ENCODE data around the gene TTC8.

TTC8 gene

GRCh38 chr14:88904206-88904647 is 79.8 kb downstream of the TTC8 start:
- Histone ChIP-seq H4K12ac (ENCODE audit: low read depth, low read length) (no peak overlapping the region), H3K79me1 (ENCODE audit: low read length) (no peaks in the 10 kb centered on the region), H3K4me2 (ENCODE audit: low read length) (no peak overlapping the region), H3K36me3 (ENCODE audit: control insufficient read depth in 1 of 2, insufficient read depth in 2 of 2, low read length in 2 of 2) (no peaks in the 10 kb centered on the region), H2AFZ (ENCODE audit: insufficient read depth, low read length, poor library complexity) (no peak overlapping the region), H3K23ac (ENCODE audit: low read length) (no peak overlapping the region), H3K27ac (ENCODE audit: low read depth, low read length) (no peak overlapping the region), H3K27me3 (ENCODE audit: insufficient read depth, low read length) (no peaks in the 10 kb centered on the region), H3K14ac (ENCODE audit: low read length) (no peak overlapping the region), H3K18ac (ENCODE audit: low read length) (no peak overlapping the region), H3K9me3 (ENCODE audit: insufficient read depth, low read depth, low read length) (no peaks in the 10 kb centered on the region), H3K79me2 (ENCODE audit: control insufficient read depth, insufficient read depth, low read length, poor library complexity) (no peaks in the 10 kb centered on the region), H3K4me3 (ENCODE audit: low read depth, low read length) (no peak overlapping the region), H2BK12ac (ENCODE audit: low read length) (no peak overlapping the region), H2BK120ac (ENCODE audit: insufficient read depth, low read length, poor library complexity) (no peak overlapping the region), H3K4me1 (ENCODE audit: control insufficient read depth in 1 of 2, insufficient read depth in 2 of 2, low read length in 2 of 2) (no peaks in the 10 kb centered on the region), H4K8ac (ENCODE audit: low read depth, low read length) (no peak overlapping the region), H2BK5ac (ENCODE audit: low read depth, low read length, poor library complexity) (no peak overlapping the region), H2AK5ac (ENCODE audit: low read length) (no peak overlapping the region), H4K91ac (ENCODE audit: low read depth, low read length) (no peak overlapping the region), H3K9ac (ENCODE audit: low read length) (no peak overlapping the region), H3K4ac (ENCODE audit: low read depth, low read length) (no peak overlapping the region)
- no CpG with 5 or more reads among the region's 3 CpGs for WGBS (ENCODE audit: extremely low coverage, insufficient coverage, insufficient read length)
- no peak for DNase-seq

GRCh38 chr14:88904864-88905263 is 80.4 kb downstream of the TTC8 start:
- H3K23ac ChIP-seq (ENCODE audit: low read length) = no peak overlapping the region
- no peaks in the 10 kb centered on the region for H3K79me1 ChIP-seq (ENCODE audit: low read length)
- no peak overlapping the region for H3K4ac ChIP-seq (ENCODE audit: low read depth, low read length)
- H2AFZ ChIP-seq (ENCODE audit: insufficient read depth, low read length, poor library complexity) = no peak overlapping the region
- no peak overlapping the region for H3K4me2 ChIP-seq (ENCODE audit: low read length)
- no peak overlapping the region for H4K91ac ChIP-seq (ENCODE audit: low read depth, low read length)
- no peaks in the 10 kb centered on the region for H3K4me1 ChIP-seq (ENCODE audit: control insufficient read depth in 1 of 2, insufficient read depth in 2 of 2, low read length in 2 of 2)
- WGBS (ENCODE audit: extremely low coverage, insufficient coverage, insufficient read length) = no CpG with 5 or more reads among the region's 5 CpGs
- no peak overlapping the region for H2BK5ac ChIP-seq (ENCODE audit: low read depth, low read length, poor library complexity)
- DNase-seq = peak; percentile 18
- no peak overlapping the region for H4K12ac ChIP-seq (ENCODE audit: low read depth, low read length)
- H3K9me3 ChIP-seq (ENCODE audit: insufficient read depth, low read depth, low read length) = no peaks in the 10 kb centered on the region
- H2BK12ac ChIP-seq (ENCODE audit: low read length) = no peak overlapping the region
- no peaks in the 10 kb centered on the region for H3K27me3 ChIP-seq (ENCODE audit: insufficient read depth, low read length)
- no peak overlapping the region for H4K8ac ChIP-seq (ENCODE audit: low read depth, low read length)
- H3K18ac ChIP-seq (ENCODE audit: low read length) = no peak overlapping the region
- no peak overlapping the region for H3K9ac ChIP-seq (ENCODE audit: low read length)
- H3K36me3 ChIP-seq (ENCODE audit: control insufficient read depth in 1 of 2, insufficient read depth in 2 of 2, low read length in 2 of 2) = no peaks in the 10 kb centered on the region
- H3K4me3 ChIP-seq (ENCODE audit: low read depth, low read length) = no peak overlapping the region
- H2BK120ac ChIP-seq (ENCODE audit: insufficient read depth, low read length, poor library complexity) = no peak overlapping the region
- no peak overlapping the region for H3K14ac ChIP-seq (ENCODE audit: low read length)
- no peaks in the 10 kb centered on the region for H3K79me2 ChIP-seq (ENCODE audit: control insufficient read depth, insufficient read depth, low read length, poor library complexity)
- H3K27ac ChIP-seq (ENCODE audit: low read depth, low read length) = no peak overlapping the region
- H2AK5ac ChIP-seq (ENCODE audit: low read length) = no peak overlapping the region

- Histone ChIP-seq H2AK5ac (ENCODE audit: low read length) (no peak overlapping the region), H3K27me3 (ENCODE audit: insufficient read depth, low read length) (no peaks in the 10 kb centered on the region), H3K4me1 (ENCODE audit: control insufficient read depth in 1 of 2, insufficient read depth in 2 of 2, low read length in 2 of 2) (no peaks in the 10 kb centered on the region), H3K9ac (ENCODE audit: low read length) (no peak overlapping the region), H3K36me3 (ENCODE audit: control insufficient read depth in 1 of 2, insufficient read depth in 2 of 2, low read length in 2 of 2) (no peaks in the 10 kb centered on the region), H3K79me2 (ENCODE audit: control insufficient read depth, insufficient read depth, low read length, poor library complexity) (no peaks in the 10 kb centered on the region), H3K4me2 (ENCODE audit: low read length) (no peak overlapping the region), H2BK5ac (ENCODE audit: low read depth, low read length, poor library complexity) (no peak overlapping the region), H4K8ac (ENCODE audit: low read depth, low read length) (no peak overlapping the region), H4K91ac (ENCODE audit: low read depth, low read length) (no peak overlapping the region), H3K79me1 (ENCODE audit: low read length) (no peaks in the 10 kb centered on the region), H3K18ac (ENCODE audit: low read length) (no peak overlapping the region), H2BK120ac (ENCODE audit: insufficient read depth, low read length, poor library complexity) (no peak overlapping the region), H2BK12ac (ENCODE audit: low read length) (no peak overlapping the region), H2AFZ (ENCODE audit: insufficient read depth, low read length, poor library complexity) (no peak overlapping the region), H3K23ac (ENCODE audit: low read length) (no peak overlapping the region), H3K4ac (ENCODE audit: low read depth, low read length) (no peak overlapping the region), H3K4me3 (ENCODE audit: low read depth, low read length) (no peak overlapping the region), H3K9me3 (ENCODE audit: insufficient read depth, low read depth, low read length) (peaks cover 4% of the 10 kb centered on the region), H3K14ac (ENCODE audit: low read length) (no peak overlapping the region), H3K27ac (ENCODE audit: low read depth, low read length) (no peak overlapping the region), H4K12ac (ENCODE audit: low read depth, low read length) (no peak overlapping the region)
- WGBS (ENCODE audit: extremely low coverage, insufficient coverage, insufficient read length) = no CpG with 5 or more reads among the region's 1 CpG
- no peak for DNase-seq
These were observed 83.8 kb downstream of the TTC8 start for GRCh38 chr14:88908216-88908615.

- Histone ChIP-seq H4K8ac (ENCODE audit: low read depth, low read length) (no peak overlapping the region), H3K4me2 (ENCODE audit: low read length) (no peak overlapping the region), H2AFZ (ENCODE audit: insufficient read depth, low read length, poor library complexity) (no peak overlapping the region), H2AK5ac (ENCODE audit: low read length) (no peak overlapping the region), H3K14ac (ENCODE audit: low read length) (no peak overlapping the region), H3K4ac (ENCODE audit: low read depth, low read length) (no peak overlapping the region), H3K9me3 (ENCODE audit: insufficient read depth, low read depth, low read length) (peaks cover 4% of the 10 kb centered on the region), H4K12ac (ENCODE audit: low read depth, low read length) (no peak overlapping the region), H2BK5ac (ENCODE audit: low read depth, low read length, poor library complexity) (no peak overlapping the region), H3K4me1 (ENCODE audit: control insufficient read depth in 1 of 2, insufficient read depth in 2 of 2, low read length in 2 of 2) (no peaks in the 10 kb centered on the region), H3K4me3 (ENCODE audit: low read depth, low read length) (no peak overlapping the region), H3K18ac (ENCODE audit: low read length) (no peak overlapping the region), H3K79me2 (ENCODE audit: control insufficient read depth, insufficient read depth, low read length, poor library complexity) (no peaks in the 10 kb centered on the region), H3K9ac (ENCODE audit: low read length) (no peak overlapping the region), H2BK120ac (ENCODE audit: insufficient read depth, low read length, poor library complexity) (no peak overlapping the region), H3K27ac (ENCODE audit: low read depth, low read length) (no peak overlapping the region), H4K91ac (ENCODE audit: low read depth, low read length) (no peak overlapping the region), H3K23ac (ENCODE audit: low read length) (no peak overlapping the region), H2BK12ac (ENCODE audit: low read length) (no peak overlapping the region), H3K27me3 (ENCODE audit: insufficient read depth, low read length) (no peaks in the 10 kb centered on the region), H3K36me3 (ENCODE audit: control insufficient read depth in 1 of 2, insufficient read depth in 2 of 2, low read length in 2 of 2) (no peaks in the 10 kb centered on the region), H3K79me1 (ENCODE audit: low read length) (no peaks in the 10 kb centered on the region)
- no CpG with 5 or more reads among the region's 6 CpGs for WGBS (ENCODE audit: extremely low coverage, insufficient coverage, insufficient read length)
- no peak for DNase-seq
These were observed 85.9 kb downstream of the TTC8 start for GRCh38 chr14:88910386-88910785.

All from trophoblast cell (in vitro differentiated cells and primary cell).